GM12878 (cell line): Measurements from ENCODE around the gene PGAM2.

Experiments used
- NFIC ChIP-seq: IDR thresholded peaks from 2 replicates; pipeline ENCODE4 v1.6.1; 2012; ENCODE audit warnings: low read depth, mild to moderate bottlenecking, inconsistent platforms, low read length, moderate library complexity
- POLR2A ChIP-seq: IDR thresholded peaks from 2 replicates; pipeline ENCODE4 v1.6.1; 2011; ENCODE audit warnings: low read depth, mild to moderate bottlenecking, low read length
- POLR2AphosphoS5 ChIP-seq: IDR thresholded peaks from 2 replicates; pipeline ENCODE4 v1.6.1; 2011; ENCODE audit warnings: mild to moderate bottlenecking, low read length, inconsistent platforms
- SRF ChIP-seq, 2 experiments: IDR thresholded peaks; 2 replicates each; pipeline ENCODE4 v1.6.1; 2011; ENCODE audit warnings: low read depth in 2 of 2, low read length in 2 of 2, mild to moderate bottlenecking in 1 of 2, moderate library complexity in 1 of 2
- TCF7 ChIP-seq: IDR thresholded peaks from 2 replicates; pipeline ENCODE4 v1.6.1; 2014; ENCODE audit warnings: antibody characterized with exemption, borderline replicate concordance
- ZSCAN29 ChIP-seq: fragments of 450-650 bp; IDR thresholded peaks from 2 replicates; pipeline ENCODE4 v1.6.1; 2017; ENCODE audit warnings: mild to moderate bottlenecking, moderate library complexity
- TF ChIP-seq, protein P1 (sequence below): IDR thresholded peaks from 2 replicates; pipeline ENCODE4 v1.6.1; 2012; ENCODE audit warnings: low read length, inconsistent platforms
- TF ChIP-seq, protein P2 (sequence below), 3 experiments: IDR thresholded peaks in 2 of 3; conservative IDR thresholded peaks in 1 of 3; 2 replicates each; pipeline ENCODE4 v1.5.1; 2011; ENCODE audit warnings: low read depth in 3 of 3, low read length in 3 of 3, mild to moderate bottlenecking in 3 of 3, control low read depth in 2 of 3, moderate library complexity in 2 of 3, inconsistent platforms in 1 of 3, mixed read lengths in 1 of 3; ENCODE audit not compliant: control insufficient read depth in 2 of 3, insufficient read depth in 1 of 3; ENCODE audit errors: extremely low read depth in 1 of 3
- TF ChIP-seq, protein P3 (sequence below): fragments of 450-650 bp; formaldehyde crosslinking; IDR thresholded peaks from 2 replicates; pipeline ENCODE4 v1.4.0; 2022; ENCODE audit warnings: mild to moderate bottlenecking, moderate library complexity
- TF ChIP-seq, protein P4 (sequence below): fragments of 450-650 bp; IDR thresholded peaks from 2 replicates; pipeline ENCODE4 v1.6.1; 2017; ENCODE audit warnings: mild to moderate bottlenecking, low read depth, inconsistent platforms; ENCODE audit not compliant: poor library complexity, severe bottlenecking

DNA sequence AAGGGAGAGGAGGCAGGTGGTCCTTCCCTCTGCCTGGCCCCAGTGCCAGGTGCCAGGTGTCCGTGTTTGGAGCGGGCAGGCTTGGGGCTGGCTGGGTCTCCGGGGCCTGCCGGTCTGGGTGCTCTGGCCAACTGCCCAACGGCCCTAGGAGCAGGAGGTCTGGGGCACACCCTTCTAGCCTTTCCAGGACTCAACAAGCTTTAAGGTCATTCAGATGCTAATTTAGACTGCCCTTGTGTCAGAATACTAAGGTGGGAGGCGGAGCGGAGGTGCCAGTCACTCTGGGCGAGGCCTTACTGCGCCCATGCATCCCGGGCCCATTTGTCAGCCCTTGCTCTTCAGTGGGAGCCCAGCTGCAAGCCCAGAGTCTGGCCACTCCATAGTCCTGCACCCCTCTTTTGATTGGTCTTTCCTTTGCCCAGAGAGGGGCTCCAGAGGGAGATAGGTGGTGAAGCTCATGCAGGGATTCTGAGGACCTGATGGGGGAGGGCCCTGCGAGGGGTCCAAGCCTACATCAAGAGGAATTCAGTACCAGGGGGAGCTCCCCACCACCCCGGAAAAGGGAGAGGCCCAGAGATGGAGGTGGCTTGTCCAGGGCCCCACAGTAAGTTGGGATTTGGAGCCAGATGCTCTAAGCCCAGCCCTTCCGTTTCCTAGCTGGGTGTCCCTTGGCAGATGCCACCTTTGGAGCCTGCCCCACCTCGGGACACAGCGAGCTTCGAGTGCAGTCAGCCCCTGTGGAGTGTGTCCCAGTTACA is 1.3 kb downstream of the PGAM2 start:
- TF ChIP-seq, protein P1, sequence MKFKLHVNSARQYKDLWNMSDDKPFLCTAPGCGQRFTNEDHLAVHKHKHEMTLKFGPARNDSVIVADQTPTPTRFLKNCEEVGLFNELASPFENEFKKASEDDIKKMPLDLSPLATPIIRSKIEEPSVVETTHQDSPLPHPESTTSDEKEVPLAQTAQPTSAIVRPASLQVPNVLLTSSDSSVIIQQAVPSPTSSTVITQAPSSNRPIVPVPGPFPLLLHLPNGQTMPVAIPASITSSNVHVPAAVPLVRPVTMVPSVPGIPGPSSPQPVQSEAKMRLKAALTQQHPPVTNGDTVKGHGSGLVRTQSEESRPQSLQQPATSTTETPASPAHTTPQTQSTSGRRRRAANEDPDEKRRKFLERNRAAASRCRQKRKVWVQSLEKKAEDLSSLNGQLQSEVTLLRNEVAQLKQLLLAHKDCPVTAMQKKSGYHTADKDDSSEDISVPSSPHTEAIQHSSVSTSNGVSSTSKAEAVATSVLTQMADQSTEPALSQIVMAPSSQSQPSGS, result no peak
- TF ChIP-seq, protein P2, sequence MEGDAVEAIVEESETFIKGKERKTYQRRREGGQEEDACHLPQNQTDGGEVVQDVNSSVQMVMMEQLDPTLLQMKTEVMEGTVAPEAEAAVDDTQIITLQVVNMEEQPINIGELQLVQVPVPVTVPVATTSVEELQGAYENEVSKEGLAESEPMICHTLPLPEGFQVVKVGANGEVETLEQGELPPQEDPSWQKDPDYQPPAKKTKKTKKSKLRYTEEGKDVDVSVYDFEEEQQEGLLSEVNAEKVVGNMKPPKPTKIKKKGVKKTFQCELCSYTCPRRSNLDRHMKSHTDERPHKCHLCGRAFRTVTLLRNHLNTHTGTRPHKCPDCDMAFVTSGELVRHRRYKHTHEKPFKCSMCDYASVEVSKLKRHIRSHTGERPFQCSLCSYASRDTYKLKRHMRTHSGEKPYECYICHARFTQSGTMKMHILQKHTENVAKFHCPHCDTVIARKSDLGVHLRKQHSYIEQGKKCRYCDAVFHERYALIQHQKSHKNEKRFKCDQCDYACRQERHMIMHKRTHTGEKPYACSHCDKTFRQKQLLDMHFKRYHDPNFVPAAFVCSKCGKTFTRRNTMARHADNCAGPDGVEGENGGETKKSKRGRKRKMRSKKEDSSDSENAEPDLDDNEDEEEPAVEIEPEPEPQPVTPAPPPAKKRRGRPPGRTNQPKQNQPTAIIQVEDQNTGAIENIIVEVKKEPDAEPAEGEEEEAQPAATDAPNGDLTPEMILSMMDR (IDR thresholded peaks at IDR 0.05 in 2 of 3, conservative IDR thresholded peaks at IDR 0.05 in 1 of 3; ENCODE audit: control insufficient read depth in 2 of 3, extremely low read depth in 1 of 3, insufficient read depth in 1 of 3, low read depth in 3 of 3, low read length in 3 of 3), result no peak
- TF ChIP-seq TCF7, result no peak
- TF ChIP-seq POLR2A, result no peak; the same call in 1 of the 2 replicates
- TF ChIP-seq, protein P3, sequence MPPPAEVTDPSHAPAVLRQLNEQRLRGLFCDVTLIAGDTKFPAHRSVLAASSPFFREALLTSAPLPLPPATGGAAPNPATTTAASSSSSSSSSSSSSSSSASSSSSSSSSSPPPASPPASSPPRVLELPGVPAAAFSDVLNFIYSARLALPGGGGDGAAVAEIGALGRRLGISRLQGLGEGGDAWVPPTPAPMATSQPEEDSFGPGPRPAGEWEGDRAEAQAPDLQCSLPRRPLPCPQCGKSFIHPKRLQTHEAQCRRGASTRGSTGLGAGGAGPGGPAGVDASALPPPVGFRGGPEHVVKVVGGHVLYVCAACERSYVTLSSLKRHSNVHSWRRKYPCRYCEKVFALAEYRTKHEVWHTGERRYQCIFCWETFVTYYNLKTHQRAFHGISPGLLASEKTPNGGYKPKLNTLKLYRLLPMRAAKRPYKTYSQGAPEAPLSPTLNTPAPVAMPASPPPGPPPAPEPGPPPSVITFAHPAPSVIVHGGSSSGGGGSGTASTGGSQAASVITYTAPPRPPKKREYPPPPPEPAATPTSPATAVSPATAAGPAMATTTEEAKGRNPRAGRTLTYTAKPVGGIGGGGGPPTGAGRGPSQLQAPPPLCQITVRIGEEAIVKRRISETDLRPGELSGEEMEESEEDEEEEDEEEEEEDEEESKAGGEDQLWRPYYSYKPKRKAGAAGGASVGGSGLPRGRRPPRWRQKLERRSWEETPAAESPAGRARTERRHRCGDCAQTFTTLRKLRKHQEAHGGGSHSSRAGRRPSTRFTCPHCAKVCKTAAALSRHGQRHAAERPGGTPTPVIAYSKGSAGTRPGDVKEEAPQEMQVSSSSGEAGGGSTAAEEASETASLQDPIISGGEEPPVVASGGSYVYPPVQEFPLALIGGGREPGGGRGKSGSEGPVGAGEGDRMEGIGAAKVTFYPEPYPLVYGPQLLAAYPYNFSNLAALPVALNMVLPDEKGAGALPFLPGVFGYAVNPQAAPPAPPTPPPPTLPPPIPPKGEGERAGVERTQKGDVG (CRISPR knock-in tag), result no peak
- TF ChIP-seq SRF (IDR thresholded peaks at IDR 0.05; ENCODE audit: low read depth in 2 of 2, low read length in 2 of 2), result no peak
- no peak for TF ChIP-seq POLR2AphosphoS5
- no peak for TF ChIP-seq ZSCAN29
- TF ChIP-seq, protein P4, sequence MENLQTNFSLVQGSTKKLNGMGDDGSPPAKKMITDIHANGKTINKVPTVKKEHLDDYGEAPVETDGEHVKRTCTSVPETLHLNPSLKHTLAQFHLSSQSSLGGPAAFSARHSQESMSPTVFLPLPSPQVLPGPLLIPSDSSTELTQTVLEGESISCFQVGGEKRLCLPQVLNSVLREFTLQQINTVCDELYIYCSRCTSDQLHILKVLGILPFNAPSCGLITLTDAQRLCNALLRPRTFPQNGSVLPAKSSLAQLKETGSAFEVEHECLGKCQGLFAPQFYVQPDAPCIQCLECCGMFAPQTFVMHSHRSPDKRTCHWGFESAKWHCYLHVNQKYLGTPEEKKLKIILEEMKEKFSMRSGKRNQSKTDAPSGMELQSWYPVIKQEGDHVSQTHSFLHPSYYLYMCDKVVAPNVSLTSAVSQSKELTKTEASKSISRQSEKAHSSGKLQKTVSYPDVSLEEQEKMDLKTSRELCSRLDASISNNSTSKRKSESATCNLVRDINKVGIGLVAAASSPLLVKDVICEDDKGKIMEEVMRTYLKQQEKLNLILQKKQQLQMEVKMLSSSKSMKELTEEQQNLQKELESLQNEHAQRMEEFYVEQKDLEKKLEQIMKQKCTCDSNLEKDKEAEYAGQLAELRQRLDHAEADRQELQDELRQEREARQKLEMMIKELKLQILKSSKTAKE, result no peak
- no peak for TF ChIP-seq NFIC
